Esophagus (tissue), 2 donors: ENCODE results near the gene RAB7A. TPM values are rescaled to one million over a fixed set of nuclear protein-coding genes. Genes with fewer than 3 reads are reported as not detected.
A peak's percentile ranks its signal among the peaks of the same experiment; 100 is the strongest.
"Not testable (repeated sequence)": the region's sequence is repeated elsewhere in the genome, so short reads cannot be mapped to it uniquely, and the experiment has no call there.

ENCODE experiments used
- H3K27ac ChIP-seq, 2 donors: one replicate each; pipeline ENCODE4 v1.5.1; 2013; ENCODE audit warnings: low read depth in 2 of 2, mild to moderate bottlenecking in 2 of 2, inconsistent platforms in 1 of 2, low read length in 1 of 2, moderate library complexity in 1 of 2
- H3K27me3 ChIP-seq, 2 donors: one replicate each; pipeline ENCODE4 v1.6.1; 2013; ENCODE audit warnings: low read length in 2 of 2, control low read depth in 1 of 2, mild to moderate bottlenecking in 1 of 2; ENCODE audit not compliant: insufficient read depth in 2 of 2, control insufficient read depth in 1 of 2
- H3K36me3 ChIP-seq, 2 donors: one replicate each; pipeline ENCODE4 v1.6.1; 2013; ENCODE audit warnings: low read length in 1 of 2; ENCODE audit not compliant: control insufficient read depth in 2 of 2, insufficient read depth in 2 of 2
- H3K4me1 ChIP-seq, 2 donors: one replicate each; pipeline ENCODE4 v1.6.1; 2013; ENCODE audit warnings: low read length in 1 of 2; ENCODE audit not compliant: control insufficient read depth in 2 of 2, insufficient read depth in 2 of 2
- H3K4me3 ChIP-seq, 2 donors: one replicate each; pipeline ENCODE4 v1.5.1; 2013; ENCODE audit warnings: low read length in 2 of 2, mild to moderate bottlenecking in 2 of 2, low read depth in 1 of 2, moderate library complexity in 1 of 2
- H3K9me3 ChIP-seq, 2 donors: one replicate each; pipeline ENCODE4 v1.6.1; 2013; ENCODE audit warnings: mild to moderate bottlenecking in 2 of 2, low read depth in 1 of 2, low read length in 1 of 2, moderate library complexity in 1 of 2; ENCODE audit not compliant: control insufficient read depth in 2 of 2, insufficient read depth in 1 of 2
- WGBS, 2 donors: extraction: QIAGEN DNeasy Blood & Tissue Kit; methylation state at CpG; one replicate each; pipeline ENCODE4 v1.1.7; 2013; 5-methylcytosine and 5-hydroxymethylcytosine counted together
- polyA plus RNA-seq, 2 donors: library from polyadenylated mRNA; stranded (reverse); fragments of 200-250 nt; gene quantifications; one replicate each; pipeline ENCODE4 v1.2.3, GENCODE V29; 2013
- donor health status: healthy with polysubstance abuse.
- donor health status: Bipolar disorder and iron deficiency.

The RAB7A gene
- polyA plus RNA-seq, 2 donors, result 132 to 137 TPM

DNA sequence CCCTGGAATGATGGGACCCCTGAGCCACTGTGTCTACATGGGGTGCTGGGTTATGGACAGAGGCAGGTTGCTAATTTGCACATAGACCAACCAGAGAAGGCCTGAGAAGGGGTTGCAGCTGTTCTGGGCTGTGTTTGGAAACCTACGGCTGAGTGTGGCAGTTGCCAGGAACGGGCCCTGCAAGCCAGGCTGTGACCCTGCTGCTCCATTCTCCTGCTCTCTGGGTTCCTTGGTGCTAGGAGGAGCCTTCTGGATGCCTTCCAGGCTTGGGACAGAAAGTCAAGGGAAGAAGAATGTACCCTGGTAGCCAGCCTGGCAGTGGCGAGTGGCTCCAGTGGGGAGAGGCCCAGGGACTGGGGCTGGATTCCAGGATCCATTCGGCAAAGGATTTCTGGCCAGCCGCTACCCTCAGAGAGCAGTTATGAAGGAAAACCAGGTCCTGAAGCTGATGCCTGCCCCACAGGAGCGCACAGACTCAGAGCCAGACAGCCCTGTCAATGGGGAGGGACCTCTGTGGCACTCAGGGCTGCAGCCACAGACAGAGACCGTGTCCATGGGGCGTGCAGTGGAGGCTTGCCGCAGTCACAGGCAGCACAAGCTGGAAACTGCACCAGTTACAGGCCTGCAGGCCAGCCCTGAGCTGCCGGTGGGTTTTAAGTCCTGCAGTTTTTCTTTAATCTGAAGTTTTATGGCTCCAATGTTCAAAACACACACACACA lies 98.3 kb downstream of the RAB7A start:
- H3K4me3 ChIP-seq, result no peak overlapping the region
- no peaks in the 10 kb centered on the region for H3K9me3 ChIP-seq
- H3K27ac ChIP-seq, result peak overlapping the region in 1 of 2 donors; percentile 42
- H3K27me3 ChIP-seq, result no peaks in the 10 kb centered on the region
- peaks cover 0 to 3% of the 10 kb centered on the region in 2 donors for H3K36me3 ChIP-seq
- H3K4me1 ChIP-seq, result no peaks in the 10 kb centered on the region
- WGBS, 2 donors, result 87 to 90% methylated on average over 10 of the region's 10 CpGs

DNA sequence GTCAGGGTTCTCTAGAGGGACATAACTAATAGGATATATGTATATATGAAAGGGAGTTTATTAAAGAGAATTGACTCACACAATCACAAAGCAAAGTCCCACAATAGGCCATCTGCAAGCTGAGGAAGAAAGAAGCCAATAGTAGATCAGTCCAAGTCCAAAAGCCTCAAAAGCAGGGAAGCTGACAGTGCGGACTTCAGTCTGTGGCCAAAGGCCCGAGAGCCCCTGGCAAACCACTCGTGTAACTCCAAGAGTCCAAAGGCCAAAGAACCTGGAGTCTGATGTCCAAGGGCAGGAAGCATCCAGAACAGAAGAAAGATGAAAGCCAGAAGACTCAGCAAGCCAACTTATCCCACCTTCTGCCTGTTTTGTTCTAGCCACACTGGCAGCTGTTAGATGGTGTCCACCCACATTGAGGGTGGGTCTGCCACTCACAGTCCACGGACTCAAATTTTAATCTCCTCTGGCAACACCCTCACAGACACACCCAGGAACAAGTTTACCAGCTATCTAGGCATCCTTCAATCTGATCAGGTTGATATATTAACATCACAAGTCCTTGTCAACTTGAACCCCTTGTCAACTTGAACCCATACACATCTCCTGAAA lies 99.2 kb downstream of the RAB7A start:
- H3K9me3 ChIP-seq, result no peaks in the 10 kb centered on the region
- no peaks in the 10 kb centered on the region for H3K4me1 ChIP-seq
- H3K4me3 ChIP-seq, result no peak overlapping the region
- H3K27me3 ChIP-seq, result no peaks in the 10 kb centered on the region
- peaks cover 0 to 3% of the 10 kb centered on the region in 2 donors for H3K36me3 ChIP-seq
- 70 to 78% methylated on average over 4 of the region's 4 CpGs for WGBS, 2 donors
- no peak overlapping the region for H3K27ac ChIP-seq

DNA sequence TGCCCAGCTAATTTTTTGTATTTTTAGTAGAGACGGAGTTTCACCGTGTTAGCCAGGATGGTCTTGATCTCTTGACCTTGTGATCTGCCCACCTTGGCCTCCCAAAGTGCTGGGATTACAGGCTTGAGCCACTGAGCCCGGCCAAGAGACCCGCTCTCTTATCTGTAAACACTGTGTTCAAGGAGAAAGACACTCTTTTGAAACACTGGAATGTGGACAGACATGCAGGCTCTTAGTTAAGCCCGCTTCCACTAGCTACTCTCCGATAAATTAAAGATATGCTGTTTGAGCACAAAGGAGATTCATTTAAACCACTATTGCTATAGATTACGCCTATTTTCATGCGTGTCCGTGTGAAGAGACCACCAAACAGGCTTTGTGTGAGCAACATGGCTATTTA lies 103.1 kb downstream of the RAB7A start:
- 73 to 74% methylated on average over 9 of the region's 9 CpGs for WGBS, 2 donors
- not testable (repeated sequence) for H3K4me3 ChIP-seq, H3K27me3 ChIP-seq, H3K4me1 ChIP-seq, H3K27ac ChIP-seq, H3K36me3 ChIP-seq, H3K9me3 ChIP-seq

DNA sequence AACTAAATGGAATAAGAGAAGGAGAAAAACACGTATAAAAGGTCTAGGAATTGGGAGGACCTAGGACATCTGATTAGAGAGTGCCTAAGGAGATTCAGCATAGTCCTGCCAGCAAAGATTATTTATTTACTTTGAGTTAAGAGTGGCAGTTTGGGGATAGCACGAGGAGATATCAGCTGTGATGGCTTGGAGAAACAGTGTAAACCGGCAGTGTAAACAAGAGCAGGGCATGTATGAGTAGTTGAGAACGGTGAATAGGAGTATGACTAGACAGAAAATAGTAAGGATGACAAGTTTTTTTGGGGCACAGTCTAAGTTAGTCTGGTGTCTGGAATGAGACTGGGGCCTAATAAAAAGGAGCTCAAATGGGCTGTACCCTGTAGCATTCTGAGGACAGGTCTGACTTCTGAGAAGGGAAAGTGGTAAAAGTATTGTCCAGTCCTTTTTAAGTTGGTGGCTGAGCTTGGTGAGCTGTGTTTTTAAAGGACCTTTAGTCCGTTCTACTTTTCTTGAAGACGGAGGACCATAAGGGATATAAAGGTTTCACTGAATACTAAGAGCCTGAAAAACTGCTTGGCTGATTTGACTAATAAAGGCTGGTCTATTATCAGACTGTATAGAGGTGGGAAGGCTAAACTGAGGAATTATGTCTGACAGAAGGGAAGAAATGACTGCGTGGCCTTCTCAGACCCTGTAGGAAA lies 104.1 kb downstream of the RAB7A start:
- not testable (repeated sequence) for H3K9me3 ChIP-seq, H3K36me3 ChIP-seq, H3K27me3 ChIP-seq, H3K4me3 ChIP-seq, H3K27ac ChIP-seq, H3K4me1 ChIP-seq
- 72 to 77% methylated on average over 7 of the region's 7 CpGs for WGBS, 2 donors

DNA sequence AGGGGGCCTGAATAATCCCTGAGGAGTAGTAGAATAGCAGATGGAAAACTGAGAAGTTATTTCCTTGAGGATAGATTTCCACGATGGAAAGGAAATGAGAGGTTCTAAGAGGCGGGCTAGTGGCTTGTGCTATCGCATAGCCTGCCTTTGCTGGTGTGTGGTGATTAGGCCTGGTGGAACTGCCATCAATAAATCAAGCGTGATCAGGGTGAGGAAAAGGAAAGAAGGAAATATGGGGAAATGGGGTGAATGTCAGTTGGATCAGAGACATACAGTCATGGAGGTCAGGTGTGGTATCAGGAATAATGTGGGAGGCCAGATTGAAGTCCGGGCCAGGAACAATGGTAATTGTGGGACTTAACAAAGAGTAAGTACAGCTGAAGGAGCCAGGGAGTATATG lies 104.8 kb downstream of the RAB7A start:
- not testable (repeated sequence) for H3K4me3 ChIP-seq, H3K27me3 ChIP-seq, H3K27ac ChIP-seq, H3K9me3 ChIP-seq, H3K36me3 ChIP-seq, H3K4me1 ChIP-seq
- 86 to 93% methylated on average over 5 of the region's 5 CpGs for WGBS, 2 donors

DNA sequence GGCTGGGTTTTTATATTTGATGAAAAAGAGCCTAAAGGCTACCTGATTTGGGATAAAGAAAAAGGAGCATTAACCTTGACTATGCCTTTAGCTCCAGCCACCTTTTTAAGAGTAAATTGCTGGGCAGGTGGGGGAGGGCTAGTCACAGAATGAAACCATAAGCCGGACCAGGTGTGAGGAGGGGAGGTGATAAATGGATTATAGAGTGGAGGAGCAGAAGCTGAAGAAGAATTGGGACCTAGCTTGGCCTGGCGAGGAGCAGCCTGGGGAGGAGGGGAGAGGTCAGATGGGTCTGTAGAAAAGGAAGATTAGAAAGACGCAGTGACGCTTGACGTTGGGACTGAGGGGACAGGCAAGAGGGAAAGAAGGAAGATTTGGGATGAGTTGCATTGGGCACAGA lies 107.0 kb downstream of the RAB7A start:
- not testable (repeated sequence) for H3K4me1 ChIP-seq, H3K9me3 ChIP-seq, H3K27me3 ChIP-seq, H3K4me3 ChIP-seq, H3K27ac ChIP-seq, H3K36me3 ChIP-seq
- WGBS, 2 donors, result 71 to 75% methylated on average over 5 of the region's 5 CpGs

DNA sequence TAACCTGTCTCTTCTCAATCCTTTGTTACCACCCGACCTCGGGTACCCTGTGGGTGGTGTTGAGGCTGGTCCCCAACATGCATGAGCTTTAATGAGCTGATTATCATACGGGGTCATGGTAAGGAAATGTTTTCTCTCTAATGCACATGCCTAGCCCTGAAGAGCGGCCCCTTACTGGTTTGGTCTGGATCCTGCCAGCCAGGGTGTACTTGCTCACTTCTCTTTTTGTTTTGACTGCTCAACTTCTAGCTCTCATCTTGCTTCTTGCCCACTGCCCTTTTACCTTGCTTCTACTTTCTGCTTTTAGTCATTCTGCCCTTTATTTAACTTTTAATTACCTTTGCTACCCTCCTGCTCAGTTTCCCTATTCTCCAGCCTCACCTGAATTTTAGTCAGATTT lies 109.1 kb downstream of the RAB7A start:
- H3K4me3 ChIP-seq, result no peak overlapping the region
- no peak overlapping the region for H3K27ac ChIP-seq
- H3K4me1 ChIP-seq, result no peaks in the 10 kb centered on the region
- H3K27me3 ChIP-seq, result no peaks in the 10 kb centered on the region
- no peaks in the 10 kb centered on the region for H3K9me3 ChIP-seq
- H3K36me3 ChIP-seq, result no peaks in the 10 kb centered on the region
- WGBS, 2 donors, result 86 to 91% methylated on average over 4 of the region's 4 CpGs

DNA sequence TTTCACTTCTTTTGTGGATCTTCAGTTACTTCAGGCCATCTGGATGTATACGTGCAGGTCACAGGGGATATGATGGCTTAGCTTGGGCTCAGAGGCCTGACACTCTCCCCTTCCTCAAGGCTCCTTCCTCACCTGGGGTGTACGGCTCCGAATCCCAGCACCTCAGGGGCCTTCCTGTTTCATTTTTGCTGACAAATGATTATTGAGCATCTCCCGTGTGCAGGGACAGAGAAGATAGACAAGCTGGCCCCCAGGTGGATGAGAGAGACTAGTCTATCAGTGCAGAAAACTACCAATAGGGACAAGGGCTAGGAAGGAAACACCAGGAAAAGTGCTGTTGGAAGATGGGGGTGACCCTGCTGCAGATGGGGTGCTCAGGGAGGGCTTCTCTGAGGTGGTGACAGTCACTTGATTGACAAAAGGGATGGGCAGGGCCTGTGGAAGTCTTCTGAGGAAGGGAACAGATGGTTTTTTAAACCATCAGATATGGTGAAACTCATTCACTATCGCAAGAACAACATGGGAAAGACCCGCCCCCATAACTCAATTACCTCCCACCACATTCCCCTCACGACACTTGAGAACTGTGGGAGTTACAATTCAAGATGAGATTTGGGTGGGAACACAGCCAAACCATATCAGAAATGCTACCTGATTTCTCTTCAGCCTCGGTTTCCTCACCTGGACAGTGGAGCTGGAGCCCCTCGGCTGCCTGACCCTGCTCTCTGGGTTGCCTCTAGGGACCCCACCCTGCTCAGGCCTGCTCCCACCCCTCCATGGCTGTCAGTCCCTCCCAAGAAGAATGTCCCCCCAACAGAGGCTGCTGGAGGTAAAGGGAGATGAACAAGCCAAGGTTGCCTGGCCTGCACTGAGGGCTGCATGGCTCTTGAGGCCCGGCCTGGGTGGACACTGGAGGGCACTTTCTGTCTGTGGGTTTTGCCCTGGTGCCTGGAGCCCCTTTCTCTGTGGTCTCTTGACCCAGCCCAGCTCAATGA lies 116.2 kb downstream of the RAB7A start:
- Histone ChIP-seq H3K27me3 (no peaks in the 10 kb centered on the region), H3K36me3 (no peaks in the 10 kb centered on the region), H3K9me3 (no peaks in the 10 kb centered on the region), H3K27ac (no peak overlapping the region), H3K4me3 (no peak overlapping the region), H3K4me1 (peaks cover 0 to 4% of the 10 kb centered on the region in 2 donors)
- WGBS, 2 donors, result 86 to 90% methylated on average over 10 of the region's 10 CpGs

DNA sequence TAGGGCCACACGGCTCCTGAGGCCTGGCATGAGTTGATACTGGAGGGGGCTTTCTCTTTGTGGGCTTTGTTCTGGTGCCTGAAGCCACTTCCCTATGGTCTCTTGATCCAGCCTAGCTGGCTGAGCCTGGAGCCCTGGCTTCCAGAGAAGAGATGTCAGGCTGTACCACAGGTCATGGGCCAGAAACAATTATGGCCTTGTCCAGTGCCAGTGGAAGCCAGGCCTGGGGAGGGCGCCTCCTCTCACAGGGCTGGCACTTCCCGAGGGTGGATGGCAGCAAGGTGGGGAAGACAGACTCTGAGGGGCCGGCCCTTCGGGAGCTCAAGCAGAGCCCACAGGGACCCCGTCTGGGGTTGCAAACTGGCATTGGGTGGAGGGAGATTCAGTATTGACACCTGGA lies 118.5 kb downstream of the RAB7A start:
- Histone ChIP-seq H3K36me3 (no peaks in the 10 kb centered on the region), H3K9me3 (no peaks in the 10 kb centered on the region), H3K27ac (no peak overlapping the region), H3K4me3 (no peak overlapping the region), H3K27me3 (no peaks in the 10 kb centered on the region), H3K4me1 (peaks cover 0 to 4% of the 10 kb centered on the region in 2 donors)
- WGBS, 2 donors, result 95 to 96% methylated on average over 6 of the region's 6 CpGs
